Epithelial cell of esophagus (primary cell): ENCODE results near the gene RTCB.
A peak's percentile ranks its signal among the peaks of the same experiment; 100 is the strongest.

ENCODE experiments used
- DNase-seq: peaks from one replicate; pipeline ENCODE4 v3.0.0; 2010; ENCODE audit warnings: low read depth
- H3K4me3 ChIP-seq: 2 replicates; pipeline ENCODE4 v1.5.1; 2011; ENCODE audit warnings: mild to moderate bottlenecking, low read length, control low read depth
- CTCF ChIP-seq: IDR thresholded peaks from 2 replicates; pipeline ENCODE4 v1.5.1; 2011; ENCODE audit warnings: low read depth, mild to moderate bottlenecking, low read length, control low read depth, inconsistent platforms; ENCODE audit not compliant: insufficient read depth; ENCODE audit errors: missing control alignments

RTCB gene

GRCh38 chr22:32423664-32424063, 11.6 kb upstream of the RTCB start:
- TF ChIP-seq CTCF = no peak
- H3K4me3 ChIP-seq = no peak overlapping the region

GRCh38 chr22:32422062-32422461, 10.0 kb upstream of the RTCB start:
- no peak for TF ChIP-seq CTCF
- H3K4me3 ChIP-seq = no peak overlapping the region
- no peak for DNase-seq

More at GRCh38 chr22:32423664-32424063, 11.6 kb upstream of the RTCB start:
- DNase-seq = no peak

DNA sequence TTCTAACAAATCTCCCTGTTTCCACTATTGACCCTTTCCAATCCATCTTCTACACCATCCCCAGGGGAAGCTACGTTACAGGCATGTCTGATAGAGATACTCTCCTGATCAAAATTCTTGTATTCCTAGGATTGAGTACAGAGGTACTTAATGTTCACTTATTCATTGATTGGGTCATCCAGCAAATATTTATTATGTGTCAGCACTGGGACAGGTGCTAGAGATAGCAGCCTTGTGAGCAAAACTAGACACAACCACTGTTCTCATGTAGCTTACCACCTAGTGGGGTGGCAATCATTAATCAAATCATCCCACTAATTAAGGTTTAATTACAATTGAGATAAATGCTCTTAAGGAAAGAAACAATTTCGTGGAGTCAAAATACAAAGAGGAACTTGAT, 9.4 kb upstream of the RTCB start:
- no peak overlapping the region for H3K4me3 ChIP-seq
- peak; percentile 17 for DNase-seq
- TF ChIP-seq CTCF = no peak

DNA sequence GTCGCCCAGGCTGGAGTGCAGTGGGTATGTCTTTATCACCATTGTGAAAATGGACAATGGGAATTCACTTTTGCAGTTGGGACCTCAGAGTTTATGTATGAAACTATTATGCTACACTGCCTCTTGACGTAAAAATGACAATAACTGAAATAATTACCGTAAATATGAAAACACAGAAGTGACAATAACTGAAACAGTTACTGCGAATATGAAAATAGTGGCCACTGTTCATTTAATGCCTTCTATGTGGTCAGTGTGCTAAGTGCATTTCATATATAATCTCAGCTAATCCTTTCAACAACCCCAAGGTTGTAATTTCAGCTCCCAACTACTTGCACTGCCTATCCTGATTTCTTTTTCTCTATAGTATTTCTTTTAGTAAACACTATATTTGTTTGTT, 5.9 kb upstream of the RTCB start:
- TF ChIP-seq CTCF = no peak
- H3K4me3 ChIP-seq = no peak overlapping the region
- DNase-seq = no peak

- TF ChIP-seq CTCF = no peak
- H3K4me3 ChIP-seq = no peak overlapping the region
- no peak for DNase-seq
Measured at GRCh38 chr22:32416556-32417085, 4.6 kb upstream of the RTCB start.

DNA sequence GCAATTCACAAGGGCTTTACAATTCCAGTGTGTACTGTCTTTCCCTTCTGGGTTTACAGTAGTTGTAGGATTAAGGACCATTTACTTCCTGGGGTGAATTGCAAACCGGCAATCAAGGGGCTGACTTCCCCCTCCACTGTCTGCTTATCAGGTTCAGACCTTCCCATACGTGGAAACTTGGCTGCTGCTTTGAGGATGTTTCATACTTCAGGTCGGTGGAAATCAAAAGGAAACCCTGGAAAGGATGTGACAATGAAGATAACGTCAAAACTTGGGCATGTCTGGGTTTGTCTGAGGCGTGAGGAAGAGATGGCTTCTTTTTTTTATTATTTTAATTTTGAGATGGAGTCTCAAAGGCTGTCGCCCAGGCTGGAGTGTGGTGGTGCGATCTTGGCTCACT, 2.1 kb upstream of the RTCB start:
- no peak for TF ChIP-seq CTCF
- H3K4me3 ChIP-seq = no peak overlapping the region

GRCh38 chr22:32413719-32414118, 1.7 kb upstream of the RTCB start:
- TF ChIP-seq CTCF = peak; percentile 60
- peak; percentile 58 for DNase-seq
- no peak overlapping the region for H3K4me3 ChIP-seq

More for the DNA sequence above, 2.1 kb upstream of the RTCB start:
- peak; percentile 22 for DNase-seq
